ENCODE data around the gene CD300H.

Gene CD300H

GRCh38 chr17:74567397-74567796, at the start of gene CD300H:
TSS of gene CD300H (minus strand) at chr17:74567509.
- no peak for DNase-seq (ENCODE audit: low spot score)

GRCh38 chr17:74616696-74617095, 49.4 kb upstream of the CD300H start:
- no peak for DNase-seq (ENCODE audit: low spot score)

- no peak for DNase-seq (ENCODE audit: low spot score)
These were observed 44.7 kb upstream of the CD300H start for GRCh38 chr17:74612046-74612445.

GRCh38 chr17:74610108-74610507, 42.8 kb upstream of the CD300H start:
- no peak for DNase-seq (ENCODE audit: low spot score)

- no peak for DNase-seq (ENCODE audit: low spot score)
These were observed 41.2 kb upstream of the CD300H start for GRCh38 chr17:74608511-74608910.

- no peak for DNase-seq (ENCODE audit: low spot score)
These were observed 39.9 kb upstream of the CD300H start for GRCh38 chr17:74607221-74607620.

GRCh38 chr17:74606050-74606449, 38.7 kb upstream of the CD300H start:
- DNase-seq (ENCODE audit: low spot score): no peak

- DNase-seq (ENCODE audit: low spot score): peak; percentile 43
These were observed 38.1 kb upstream of the CD300H start for GRCh38 chr17:74605361-74605760.

GRCh38 chr17:74604761-74605160, 37.5 kb upstream of the CD300H start:
- no peak for DNase-seq (ENCODE audit: low spot score)

- DNase-seq (ENCODE audit: low spot score): no peak
These were observed 36.9 kb upstream of the CD300H start for GRCh38 chr17:74604200-74604599.

- DNase-seq (ENCODE audit: low spot score): no peak
These were observed 36.4 kb upstream of the CD300H start for GRCh38 chr17:74603746-74604145.

- no peak for DNase-seq (ENCODE audit: low spot score)
These were observed 35.8 kb upstream of the CD300H start for GRCh38 chr17:74603037-74603635.

- DNase-seq (ENCODE audit: low spot score): peak; percentile 35
These were observed 34.7 kb upstream of the CD300H start for GRCh38 chr17:74601944-74602572.

GRCh38 chr17:74599448-74599939, 32.2 kb upstream of the CD300H start:
- no peak for DNase-seq (ENCODE audit: low spot score)

- no peak for DNase-seq (ENCODE audit: low spot score)
These were observed 31.7 kb upstream of the CD300H start for GRCh38 chr17:74599023-74599399.

GRCh38 chr17:74598346-74599022, 31.2 kb upstream of the CD300H start:
- no peak for DNase-seq (ENCODE audit: low spot score)

- DNase-seq (ENCODE audit: low spot score): no peak
These were observed 29.9 kb upstream of the CD300H start for GRCh38 chr17:74597069-74597790.

- no peak for DNase-seq (ENCODE audit: low spot score)
These were observed 27.9 kb upstream of the CD300H start for GRCh38 chr17:74595037-74595750.

GRCh38 chr17:74592087-74592990, 25.0 kb upstream of the CD300H start, which contains the start of gene CD300LD:
TSS of gene CD300LD (minus strand) at chr17:74592283. CDS start at chr17:74592202, 81 bp downstream.
- DNase-seq (ENCODE audit: low spot score): no peak

GRCh38 chr17:74591503-74591902, 24.2 kb upstream of the CD300H start:
- no peak for DNase-seq (ENCODE audit: low spot score)

GRCh38 chr17:74585711-74586110, 18.4 kb upstream of the CD300H start:
- no peak for DNase-seq (ENCODE audit: low spot score)
